Erythroblast (primary cell): ENCODE measurements around the gene HEXB.

Experiments
- GATA1 ChIP-seq: IDR thresholded peaks from 2 replicates; pipeline ENCODE4 v1.6.1; 2011; ENCODE audit warnings: low read depth, mild to moderate bottlenecking, control low read depth, low read length, moderate library complexity
- POLR2A ChIP-seq: IDR thresholded peaks from 2 replicates; pipeline ENCODE4 v1.6.1; 2011; ENCODE audit warnings: mild to moderate bottlenecking, low read length

DNA sequence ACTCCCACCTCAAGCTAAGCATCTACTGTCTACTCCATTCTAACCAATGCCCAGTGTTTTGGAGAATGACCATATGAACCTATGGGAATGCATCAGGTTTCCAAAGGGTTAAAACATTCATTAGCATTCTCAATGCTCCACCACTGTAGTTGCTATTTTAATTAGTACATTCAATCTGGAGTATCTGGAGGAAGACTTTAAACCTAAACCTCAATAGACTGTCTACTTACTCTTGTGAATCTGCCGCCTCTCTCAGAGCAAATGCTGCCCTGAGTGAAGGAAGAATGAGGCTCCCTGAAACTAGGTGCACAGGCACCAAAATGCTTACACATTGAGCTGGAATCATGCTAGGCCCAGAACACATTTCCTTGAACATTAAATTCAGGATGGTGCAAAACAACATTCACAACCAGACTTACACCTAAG is 46.5 kb upstream of the HEXB start:
- TF ChIP-seq POLR2A (no peak), GATA1 (no peak)
